ENCODE measurements around the gene TCEA3.

DNA sequence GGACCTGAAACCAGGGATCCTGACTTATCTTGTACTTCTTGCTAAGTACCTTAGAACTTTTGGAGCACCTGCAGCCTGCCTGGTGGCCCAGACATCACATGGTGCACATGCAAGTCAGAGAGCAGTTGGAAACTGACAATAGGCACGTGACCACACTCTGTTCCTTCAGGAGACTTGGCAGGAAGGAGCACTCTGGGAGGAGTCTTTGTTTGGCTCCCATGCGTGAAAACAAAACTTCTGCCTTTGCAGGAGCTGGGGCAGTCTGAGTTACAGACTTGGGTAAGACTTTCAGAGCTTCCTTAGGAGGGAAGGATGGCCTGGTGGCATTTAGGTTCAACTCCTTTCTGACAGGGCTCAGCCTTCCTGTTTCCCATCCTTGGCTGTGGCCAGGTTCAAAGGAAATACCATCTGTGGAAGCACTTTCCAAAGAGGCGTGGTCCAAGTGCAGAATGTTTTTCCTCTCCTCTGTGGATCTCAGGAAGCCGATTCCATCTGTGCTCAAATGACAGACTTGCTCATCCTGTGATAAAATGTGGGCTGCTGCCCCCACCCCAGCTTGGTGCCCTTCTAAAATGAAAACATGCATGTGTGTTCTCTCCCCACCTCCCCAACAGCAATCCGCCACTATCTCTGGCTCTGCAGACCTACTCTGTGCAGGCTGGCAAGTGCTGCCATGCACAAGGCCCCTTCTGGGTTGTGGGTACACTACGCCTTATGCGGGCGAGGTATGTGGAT lies 40.8 kb downstream of the TCEA3 start:
- no peak for TF ChIP-seq EZH2 (IDR thresholded peaks at IDR 0.05; ENCODE audit: insufficient read depth, low read length)
- TF ChIP-seq, protein P1, sequence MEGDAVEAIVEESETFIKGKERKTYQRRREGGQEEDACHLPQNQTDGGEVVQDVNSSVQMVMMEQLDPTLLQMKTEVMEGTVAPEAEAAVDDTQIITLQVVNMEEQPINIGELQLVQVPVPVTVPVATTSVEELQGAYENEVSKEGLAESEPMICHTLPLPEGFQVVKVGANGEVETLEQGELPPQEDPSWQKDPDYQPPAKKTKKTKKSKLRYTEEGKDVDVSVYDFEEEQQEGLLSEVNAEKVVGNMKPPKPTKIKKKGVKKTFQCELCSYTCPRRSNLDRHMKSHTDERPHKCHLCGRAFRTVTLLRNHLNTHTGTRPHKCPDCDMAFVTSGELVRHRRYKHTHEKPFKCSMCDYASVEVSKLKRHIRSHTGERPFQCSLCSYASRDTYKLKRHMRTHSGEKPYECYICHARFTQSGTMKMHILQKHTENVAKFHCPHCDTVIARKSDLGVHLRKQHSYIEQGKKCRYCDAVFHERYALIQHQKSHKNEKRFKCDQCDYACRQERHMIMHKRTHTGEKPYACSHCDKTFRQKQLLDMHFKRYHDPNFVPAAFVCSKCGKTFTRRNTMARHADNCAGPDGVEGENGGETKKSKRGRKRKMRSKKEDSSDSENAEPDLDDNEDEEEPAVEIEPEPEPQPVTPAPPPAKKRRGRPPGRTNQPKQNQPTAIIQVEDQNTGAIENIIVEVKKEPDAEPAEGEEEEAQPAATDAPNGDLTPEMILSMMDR (IDR thresholded peaks at IDR 0.05; ENCODE audit: insufficient read depth, low read depth, low read length), result no peak

Measured in astrocyte (in vitro differentiated cells and primary cell).